IgD-negative memory B cell (primary cell): ENCODE data around the gene PREX1. TPM values are rescaled to one million over a fixed set of nuclear protein-coding genes. Genes with fewer than 3 reads are reported as not detected.

Experiments used
- H3K27ac Mint-ChIP-seq, 3 donors: one replicate each; pipeline ENCODE4 v1.8.0; 2020 to 2022; ENCODE audit warnings: mild to moderate bottlenecking in 3 of 3, mixed read lengths in 3 of 3, moderate library complexity in 1 of 3
- H3K27me3 Mint-ChIP-seq: one replicate; pipeline ENCODE4 v1.8.0; 2021; ENCODE audit warnings: mixed read lengths
- H3K36me3 Mint-ChIP-seq: one replicate; pipeline ENCODE4 v1.8.0; 2020; ENCODE audit warnings: mild to moderate bottlenecking, mixed read lengths
- H3K4me1 Mint-ChIP-seq, 3 donors: one replicate each; pipeline ENCODE4 v1.8.0; 2020 to 2022; ENCODE audit warnings: mixed read lengths in 3 of 3, mild to moderate bottlenecking in 1 of 3
- H3K4me3 Mint-ChIP-seq, 4 donors: one replicate each; pipeline ENCODE4 v1.8.0; 2020 to 2022; ENCODE audit warnings: mild to moderate bottlenecking in 4 of 4, mixed read lengths in 4 of 4, moderate library complexity in 3 of 4
- H3K9me3 Mint-ChIP-seq, 3 donors: one replicate each; pipeline ENCODE4 v1.8.0; 2020 to 2021; ENCODE audit warnings: mixed read lengths in 3 of 3, mild to moderate bottlenecking in 1 of 3
- polyA plus RNA-seq: library from polyadenylated mRNA; unstranded; fragments of 300-500 nt; fragmentation: Illumina TruSeq; gene quantifications from one replicate; pipeline ENCODE4 v1.2.3, GENCODE V29; 2021

Gene PREX1
- polyA plus RNA-seq, 1 donor from 2014 or later, result 41.7 TPM

DNA sequence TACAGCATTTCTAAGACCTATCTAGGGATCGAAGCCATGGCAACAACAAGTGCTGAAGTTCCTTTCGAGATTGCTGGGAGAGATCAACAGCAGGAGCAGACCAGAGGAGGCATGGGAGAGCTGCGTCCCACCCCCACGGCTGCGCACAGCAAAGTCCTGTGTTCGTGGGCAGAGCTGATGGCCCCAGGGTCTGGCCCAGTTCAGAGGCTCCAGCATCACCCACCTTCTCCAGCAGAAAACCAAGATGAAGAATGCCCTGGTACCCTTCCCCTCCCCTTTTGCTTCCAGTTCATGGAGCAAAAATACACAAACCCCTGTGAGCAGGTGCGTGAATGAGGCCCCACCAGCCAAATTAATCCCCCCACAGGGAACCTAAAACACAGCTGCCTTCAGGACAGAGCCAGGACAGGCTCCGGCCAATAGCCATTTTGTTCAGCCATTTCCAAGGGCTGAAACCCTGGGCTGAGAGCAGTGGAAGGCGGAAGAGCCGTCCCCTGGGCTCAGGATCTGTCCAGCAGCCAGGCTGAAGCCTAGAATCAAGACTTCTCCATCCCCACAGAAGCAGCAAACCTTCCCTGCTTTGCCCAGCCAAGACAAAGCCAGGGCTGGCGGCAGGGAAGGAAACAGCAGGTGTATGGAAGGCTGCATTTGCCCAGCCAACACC is 102.8 kb downstream of the PREX1 start:
- peaks cover 43 to 53% (median 52%) of the 10 kb centered on the region in 3 donors for H3K4me1 Mint-ChIP-seq
- no peaks in the 10 kb centered on the region for H3K9me3 Mint-ChIP-seq
- peak overlapping the region in 1 of 4 donors; percentile 77 for H3K4me3 Mint-ChIP-seq
- H3K27me3 Mint-ChIP-seq, result no peaks in the 10 kb centered on the region
- H3K36me3 Mint-ChIP-seq, result peaks cover 7% of the 10 kb centered on the region
- H3K27ac Mint-ChIP-seq, result peak overlapping the region in 2 of 3 donors; percentile 68 to 96

DNA sequence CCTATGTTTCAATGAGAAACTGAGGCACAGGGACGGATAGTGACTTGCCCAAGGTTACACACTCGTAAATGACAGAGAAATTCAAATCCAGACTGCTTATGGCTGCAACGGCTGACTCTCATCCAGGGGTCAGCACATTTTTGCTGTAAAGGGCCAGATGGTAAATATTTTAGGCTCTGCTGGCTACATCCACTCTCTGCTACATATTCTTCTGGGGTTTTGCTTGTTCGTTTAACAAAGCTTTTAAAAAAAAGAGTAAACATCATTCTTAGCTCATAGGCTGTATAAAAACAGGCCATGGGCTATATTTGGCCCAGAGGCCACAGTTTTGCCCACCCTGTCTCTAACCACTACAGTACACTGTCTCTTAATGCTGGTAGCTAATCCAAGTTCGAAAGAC is 103.4 kb downstream of the PREX1 start:
- Mint-ChIP-seq H3K4me3 (peak overlapping the region in 2 of 4 donors; percentile 60 to 90), H3K27ac (peak overlapping the region; percentile 68 to 96 (median 90)), H3K27me3 (no peaks in the 10 kb centered on the region), H3K36me3 (peaks cover 7% of the 10 kb centered on the region), H3K4me1 (peaks cover 49 to 59% (median 53%) of the 10 kb centered on the region in 3 donors), H3K9me3 (no peaks in the 10 kb centered on the region)

DNA sequence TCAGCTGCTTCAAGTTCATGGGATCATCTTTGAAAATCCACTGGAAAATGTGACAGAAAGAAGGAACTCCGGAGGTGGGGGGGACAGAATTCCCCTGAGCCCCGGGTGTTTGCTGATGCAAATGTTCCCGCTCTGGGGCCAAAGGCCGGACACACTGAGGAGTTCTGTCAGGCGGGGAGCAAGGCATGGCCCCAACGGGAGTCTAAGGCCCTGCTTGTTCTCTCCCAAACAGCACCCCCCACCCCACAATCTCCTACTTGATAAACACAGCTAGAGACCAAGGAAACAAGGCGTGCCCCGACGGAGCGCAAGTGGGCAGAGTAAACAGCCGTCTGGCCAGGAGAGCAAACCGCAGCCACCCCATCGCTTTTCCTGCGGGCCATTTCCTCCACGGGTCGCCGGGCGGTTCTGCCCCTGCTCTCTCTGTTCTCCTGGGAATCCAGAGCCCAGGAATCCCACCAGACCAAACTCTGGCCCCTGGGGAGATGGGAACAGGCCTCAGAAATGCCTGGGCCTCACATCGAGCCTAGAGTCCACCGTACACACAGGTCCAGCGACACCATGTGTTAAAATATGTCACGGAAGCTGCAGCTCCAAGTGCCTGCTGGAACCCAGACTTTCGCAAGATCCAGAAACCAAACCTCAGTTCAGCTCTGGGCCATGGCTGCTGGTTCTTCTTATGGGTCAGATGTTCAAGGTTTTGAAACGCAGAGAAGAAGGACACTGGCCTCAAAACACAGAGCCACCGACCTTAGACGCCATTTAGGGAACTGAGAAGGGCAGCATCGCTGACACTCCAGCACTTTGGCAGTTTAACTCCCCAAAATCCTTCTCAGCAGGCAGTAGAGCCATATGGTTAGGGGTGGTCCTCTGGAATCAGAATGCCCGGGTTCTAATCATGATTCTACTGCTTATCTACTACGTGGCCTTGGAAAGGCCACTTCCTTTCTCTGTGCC is 104.2 kb downstream of the PREX1 start:
- Mint-ChIP-seq H3K36me3 (peaks cover 7% of the 10 kb centered on the region), H3K4me3 (peak overlapping the region in 3 of 4 donors; percentile 49 to 90 (median 60)), H3K4me1 (peaks cover 57 to 67% (median 60%) of the 10 kb centered on the region in 3 donors), H3K27ac (peak overlapping the region; percentile 68 to 96 (median 90)), H3K27me3 (no peaks in the 10 kb centered on the region), H3K9me3 (no peaks in the 10 kb centered on the region)

DNA sequence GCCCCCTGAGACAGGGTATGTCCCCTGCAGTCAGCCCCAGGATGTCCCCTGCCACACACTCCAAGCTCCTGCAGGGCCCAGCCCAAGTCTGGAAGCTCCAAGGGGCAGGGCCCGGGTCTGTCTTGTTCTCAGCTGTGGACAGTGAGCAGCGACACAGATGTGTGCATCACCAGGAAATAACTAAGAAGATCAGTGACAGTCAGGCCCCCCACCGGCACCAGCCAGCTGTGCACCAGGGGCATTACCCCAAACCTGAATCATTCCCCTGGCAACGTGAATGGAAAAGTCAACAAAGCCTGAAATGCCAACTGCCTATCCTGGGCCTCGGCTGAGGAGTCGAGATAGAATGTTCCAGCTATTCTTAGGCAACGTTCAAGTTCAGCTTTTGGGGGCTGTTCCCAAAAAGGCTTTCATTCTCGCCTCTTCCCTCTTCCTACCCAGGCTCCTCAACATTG is 105.0 kb downstream of the PREX1 start:
- Mint-ChIP-seq H3K9me3 (no peaks in the 10 kb centered on the region), H3K27ac (peak overlapping the region; percentile 68 to 96 (median 90)), H3K4me3 (peak overlapping the region; percentile 49 to 90 (median 73)), H3K27me3 (no peaks in the 10 kb centered on the region), H3K4me1 (peaks cover 56 to 71% (median 64%) of the 10 kb centered on the region in 3 donors), H3K36me3 (peaks cover 8% of the 10 kb centered on the region)

DNA sequence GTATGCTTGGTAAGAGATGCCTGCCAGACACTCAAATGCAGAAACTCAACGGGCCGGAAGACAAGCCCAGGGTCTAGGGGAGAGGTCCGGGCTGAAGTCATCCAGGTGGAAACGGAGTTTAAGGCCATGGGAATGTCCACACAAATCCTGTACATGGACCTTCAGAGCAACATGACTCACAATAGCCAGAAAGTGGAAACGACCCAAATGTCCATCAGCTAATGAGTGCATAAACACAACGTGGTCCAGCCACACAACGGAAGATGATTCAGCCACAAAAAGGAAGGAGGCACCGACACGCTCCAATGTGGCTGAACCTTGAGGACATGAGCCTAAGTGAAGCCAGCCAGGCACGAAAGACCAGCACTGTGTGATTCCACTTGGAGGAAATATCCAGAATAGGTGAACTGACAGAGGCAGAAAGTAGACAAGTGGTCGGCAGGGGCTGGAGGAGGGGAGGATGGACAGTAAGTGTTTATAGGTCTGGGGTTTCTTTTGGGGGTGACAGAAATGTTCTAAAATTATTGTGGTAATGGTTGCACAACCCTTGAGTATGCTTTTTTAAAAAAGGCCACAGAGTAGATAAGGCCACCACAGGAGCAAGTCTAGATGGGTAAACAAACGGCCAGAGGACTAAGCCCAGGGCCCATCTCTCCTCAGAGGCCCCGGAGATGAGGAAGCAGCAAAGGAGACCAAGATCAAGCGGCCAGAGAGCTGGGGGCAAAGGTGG is 105.6 kb downstream of the PREX1 start:
- Mint-ChIP-seq H3K27me3 (no peaks in the 10 kb centered on the region), H3K4me1 (peaks cover 60 to 76% (median 70%) of the 10 kb centered on the region in 3 donors), H3K4me3 (peak overlapping the region; percentile 49 to 90 (median 73)), H3K27ac (peak overlapping the region; percentile 68 to 96 (median 90)), H3K36me3 (peaks cover 11% of the 10 kb centered on the region), H3K9me3 (no peaks in the 10 kb centered on the region)

DNA sequence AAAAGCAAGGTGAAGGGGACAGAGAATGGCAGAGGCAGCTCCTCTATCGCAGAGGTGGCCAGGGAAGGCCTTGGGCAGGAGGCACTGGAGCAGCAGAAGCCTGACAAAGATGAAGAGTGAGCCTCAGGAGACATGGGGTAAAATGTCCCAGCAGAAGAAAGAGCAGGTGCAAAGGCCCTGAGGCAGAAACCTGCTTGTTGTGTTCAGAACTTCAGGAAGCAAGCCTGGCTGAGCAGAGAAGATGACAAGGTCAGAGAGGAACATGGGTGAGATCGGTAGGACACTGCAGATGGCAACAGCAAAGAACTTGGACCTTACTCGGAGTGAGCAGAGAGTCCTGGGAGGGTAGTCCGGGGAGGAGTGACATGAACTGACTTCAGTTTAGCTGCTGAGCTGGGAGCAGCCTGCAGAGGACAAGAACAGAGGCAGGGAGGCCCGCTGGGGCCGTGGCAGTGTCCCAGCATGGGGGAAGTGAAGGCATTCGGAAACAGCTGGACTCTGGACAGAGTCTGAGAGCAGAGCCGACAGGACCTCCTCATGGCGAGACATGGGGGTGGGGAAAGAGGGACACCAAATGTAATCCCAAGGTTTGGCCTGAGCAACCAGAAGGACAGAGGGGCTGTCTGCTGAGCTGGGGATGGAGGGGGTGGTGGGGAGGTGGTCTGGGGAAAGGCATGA is 106.3 kb downstream of the PREX1 start:
- H3K9me3 Mint-ChIP-seq, result no peaks in the 10 kb centered on the region
- H3K4me3 Mint-ChIP-seq, result peak overlapping the region; percentile 8 to 90 (median 68)
- peaks cover 11% of the 10 kb centered on the region for H3K36me3 Mint-ChIP-seq
- peak overlapping the region; percentile 68 to 96 (median 90) for H3K27ac Mint-ChIP-seq
- H3K27me3 Mint-ChIP-seq, result no peaks in the 10 kb centered on the region
- peaks cover 62 to 80% (median 77%) of the 10 kb centered on the region in 3 donors for H3K4me1 Mint-ChIP-seq

DNA sequence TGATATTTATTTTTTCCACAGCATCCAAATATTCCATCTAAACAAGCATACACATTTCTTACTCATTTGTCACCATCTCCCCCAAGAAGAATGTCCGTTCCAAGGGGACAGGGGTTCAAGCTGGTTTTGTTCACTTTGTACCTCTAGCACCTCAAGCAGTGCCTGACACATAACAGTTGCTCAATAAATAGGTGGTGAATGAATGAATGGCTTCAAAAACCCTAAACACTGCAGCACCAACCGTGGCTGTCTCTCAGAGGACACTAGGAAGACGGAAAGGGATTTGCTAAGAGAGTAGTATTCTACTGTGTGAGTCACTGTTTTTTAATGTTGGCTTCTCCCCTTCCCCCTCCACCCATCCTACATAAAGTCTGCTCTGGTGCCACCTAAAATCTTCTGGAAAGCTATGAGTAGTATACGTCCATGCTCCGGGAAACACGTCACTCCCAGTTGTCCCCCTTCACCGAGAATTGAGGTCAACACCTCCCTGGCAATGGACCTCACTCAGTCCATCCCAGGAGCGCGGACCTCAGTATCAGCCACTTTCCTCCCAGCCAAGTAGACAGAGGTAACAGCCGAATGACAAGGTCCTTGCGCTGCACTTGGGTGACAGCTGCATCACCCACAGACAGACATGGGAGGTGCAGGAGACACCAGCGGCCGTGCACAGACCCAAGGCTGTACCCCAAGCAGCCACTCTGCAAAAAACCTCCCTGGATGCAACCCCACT is 107.4 kb downstream of the PREX1 start:
- no peaks in the 10 kb centered on the region for H3K27me3 Mint-ChIP-seq
- peaks cover 71 to 91% (median 87%) of the 10 kb centered on the region in 3 donors for H3K4me1 Mint-ChIP-seq
- peak overlapping the region in 3 of 4 donors; percentile 39 to 89 (median 49) for H3K4me3 Mint-ChIP-seq

DNA sequence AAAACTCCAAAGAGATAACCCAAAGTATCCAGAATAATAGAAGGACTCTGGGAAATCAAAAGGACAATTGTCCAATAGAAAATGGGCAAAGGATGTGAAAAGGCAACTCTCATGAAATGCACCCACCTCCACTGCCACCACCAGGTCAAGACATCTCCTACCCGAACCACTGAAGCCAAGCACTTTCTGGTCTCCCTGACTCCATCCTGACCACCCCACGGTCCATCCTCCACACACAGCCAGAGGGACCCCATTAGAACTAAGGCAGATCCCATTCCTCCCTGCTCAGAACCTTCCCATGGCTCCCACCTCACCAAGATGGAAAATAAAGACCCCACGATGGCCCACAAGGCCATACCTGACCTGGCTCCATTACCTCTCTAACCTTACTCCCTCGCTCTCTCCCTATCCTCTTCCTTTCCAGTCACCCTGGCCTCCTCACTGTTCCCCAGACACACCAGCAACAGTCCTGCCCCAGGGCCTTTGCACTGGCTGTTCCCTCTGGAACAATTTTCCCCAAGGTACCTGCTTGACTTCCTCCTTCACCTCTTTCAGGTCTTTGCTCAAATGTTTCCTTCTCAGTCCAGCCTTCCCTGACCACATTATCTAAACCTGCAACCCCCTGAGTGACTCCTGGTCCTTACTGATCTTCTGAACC is 108.1 kb downstream of the PREX1 start:
- peaks cover 6% of the 10 kb centered on the region for H3K36me3 Mint-ChIP-seq

More for the DNA sequence above, 107.4 kb downstream of the PREX1 start:
- H3K36me3 Mint-ChIP-seq, result peaks cover 7% of the 10 kb centered on the region
- H3K27ac Mint-ChIP-seq, result peak overlapping the region; percentile 68 to 96 (median 90)
- H3K9me3 Mint-ChIP-seq, result no peaks in the 10 kb centered on the region

DNA sequence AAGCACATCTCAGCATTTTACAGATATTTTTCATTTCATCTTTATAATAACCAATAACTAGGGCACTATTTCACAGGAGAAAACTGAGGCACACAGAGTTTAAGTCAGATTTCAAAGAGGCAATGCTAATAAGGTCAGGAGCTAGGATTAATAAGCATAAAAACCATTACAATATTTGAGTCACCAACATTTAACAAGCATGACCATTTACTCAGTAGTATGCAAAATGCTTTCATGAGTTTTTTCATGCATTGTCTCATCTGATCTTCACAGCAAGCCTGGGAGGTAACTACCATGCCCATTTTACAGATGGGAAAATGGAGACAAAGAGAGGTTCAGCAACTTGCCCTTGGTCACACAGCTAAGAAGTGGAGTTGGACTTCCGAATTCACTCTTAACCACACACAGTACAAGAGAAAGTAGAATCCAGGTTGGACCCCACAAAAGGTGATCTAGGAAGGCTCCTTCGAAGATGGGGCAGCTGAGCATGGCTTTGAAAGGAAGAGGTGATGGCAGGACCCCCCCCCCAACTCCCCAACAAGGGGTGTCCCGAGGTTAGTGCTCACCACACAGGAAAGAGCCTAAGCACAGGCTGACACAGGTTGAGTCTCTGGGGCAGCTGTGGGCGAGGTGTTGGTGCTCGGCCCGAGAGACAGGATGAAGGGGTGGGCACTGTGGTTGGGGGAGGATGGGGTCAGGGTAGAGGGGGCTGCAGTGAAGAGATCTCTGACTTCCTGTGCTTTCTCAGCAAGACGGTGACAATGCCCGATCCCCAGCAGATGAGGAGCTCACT is 108.8 kb downstream of the PREX1 start:
- H3K4me1 Mint-ChIP-seq, result peaks cover 74 to 96% (median 92%) of the 10 kb centered on the region in 3 donors

More for the DNA sequence above, 108.1 kb downstream of the PREX1 start:
- peak overlapping the region; percentile 68 to 90 (median 74) for H3K27ac Mint-ChIP-seq
- H3K27me3 Mint-ChIP-seq, result no peaks in the 10 kb centered on the region
- peaks cover 74 to 96% (median 93%) of the 10 kb centered on the region in 3 donors for H3K4me1 Mint-ChIP-seq
- H3K4me3 Mint-ChIP-seq, result peak overlapping the region; percentile 39 to 89 (median 56)
- no peaks in the 10 kb centered on the region for H3K9me3 Mint-ChIP-seq

DNA sequence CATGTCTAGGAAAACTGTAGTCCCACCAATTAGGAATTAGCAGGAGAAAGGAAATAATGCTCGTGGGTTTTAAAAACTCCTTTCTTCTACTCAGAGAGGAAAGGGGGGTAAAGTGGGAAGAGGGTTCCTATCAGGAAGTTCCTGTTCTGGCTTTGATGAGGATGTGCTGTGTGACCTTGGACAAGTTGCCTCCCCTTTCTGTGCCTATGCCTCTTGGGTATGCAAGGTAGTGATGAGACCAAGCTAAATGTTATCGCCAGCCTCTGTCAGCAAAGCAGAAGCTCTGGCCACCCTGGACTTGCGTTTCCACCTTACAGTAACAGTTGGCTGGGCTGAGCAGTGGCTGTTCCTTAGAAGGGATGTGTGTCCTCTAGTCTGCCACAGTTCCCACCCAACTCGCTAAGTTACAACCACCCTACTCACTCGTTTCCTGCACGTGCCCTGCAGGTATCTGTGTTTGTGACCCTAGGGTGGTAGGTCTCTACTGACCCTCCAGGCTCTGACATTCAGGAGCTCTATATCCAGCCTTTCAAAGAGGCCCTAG is 110.0 kb downstream of the PREX1 start:
- peak overlapping the region; percentile 79 to 97 (median 85) for H3K27ac Mint-ChIP-seq
- no peaks in the 10 kb centered on the region for H3K27me3 Mint-ChIP-seq
- H3K9me3 Mint-ChIP-seq, result peaks cover 0 to 3% (median 0%) of the 10 kb centered on the region in 3 donors
- H3K4me1 Mint-ChIP-seq, result peaks cover 73 to 91% (median 86%) of the 10 kb centered on the region in 3 donors
- peak overlapping the region; percentile 57 to 92 (median 74) for H3K4me3 Mint-ChIP-seq
- H3K36me3 Mint-ChIP-seq, result peaks cover 3% of the 10 kb centered on the region

More for the DNA sequence above, 108.8 kb downstream of the PREX1 start:
- H3K9me3 Mint-ChIP-seq, result peaks cover 0 to 3% (median 0%) of the 10 kb centered on the region in 3 donors
- peaks cover 3% of the 10 kb centered on the region for H3K36me3 Mint-ChIP-seq
- H3K27me3 Mint-ChIP-seq, result no peaks in the 10 kb centered on the region
- peak overlapping the region; percentile 39 to 89 (median 56) for H3K4me3 Mint-ChIP-seq
- peak overlapping the region; percentile 68 to 90 (median 74) for H3K27ac Mint-ChIP-seq

DNA sequence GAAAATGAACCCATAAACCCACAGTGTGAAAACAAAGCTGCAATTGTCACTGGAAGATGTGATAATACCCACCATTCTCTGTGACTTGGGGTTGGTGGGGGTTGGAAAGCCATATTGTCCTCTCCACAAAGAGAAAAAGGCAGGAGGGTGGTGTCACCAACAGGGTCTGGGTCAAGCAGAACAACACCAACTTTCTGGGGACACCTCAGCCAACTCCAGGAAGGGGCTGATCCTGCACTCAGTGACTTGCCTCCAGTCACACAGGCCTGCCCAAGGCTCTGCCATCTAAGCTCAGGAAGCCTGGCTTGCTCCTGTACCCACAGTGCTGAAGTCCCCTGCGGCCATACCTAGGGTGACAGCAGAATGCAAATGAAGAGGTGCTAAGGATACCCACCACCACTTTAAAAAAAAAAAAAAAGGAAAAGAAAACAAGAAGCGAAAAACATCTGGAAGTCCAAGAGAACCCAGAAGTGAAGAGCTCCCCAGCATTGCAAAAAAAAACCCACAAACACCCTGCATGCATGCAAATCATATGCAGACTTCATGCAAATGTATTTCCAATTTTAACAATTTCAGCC is 110.6 kb downstream of the PREX1 start:
- Mint-ChIP-seq H3K36me3 (peaks cover 7% of the 10 kb centered on the region), H3K4me3 (peak overlapping the region; percentile 57 to 92 (median 74)), H3K4me1 (peaks cover 73 to 91% (median 86%) of the 10 kb centered on the region in 3 donors), H3K27ac (peak overlapping the region; percentile 79 to 97 (median 85)), H3K9me3 (peaks cover 0 to 3% (median 0%) of the 10 kb centered on the region in 3 donors), H3K27me3 (no peaks in the 10 kb centered on the region)

DNA sequence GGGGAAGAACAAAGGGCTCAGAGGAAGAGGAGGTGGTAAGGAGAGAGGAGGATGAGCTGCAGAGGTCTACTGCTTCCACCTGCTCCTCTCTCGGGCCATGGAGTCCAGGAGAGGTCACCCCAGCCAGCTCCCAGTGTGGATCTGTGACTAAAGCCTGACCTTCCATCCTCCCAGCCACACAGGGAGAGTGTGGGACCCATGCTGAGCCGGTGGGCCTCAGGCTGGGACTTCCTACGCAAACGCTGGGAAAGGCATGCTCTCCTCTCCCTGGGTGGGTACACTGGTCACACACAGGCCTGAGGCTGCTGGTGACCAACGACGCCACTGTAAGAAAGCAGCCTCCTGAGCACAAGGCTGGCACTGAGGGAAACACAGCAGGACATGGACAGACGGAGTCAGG is 111.3 kb downstream of the PREX1 start:
- Mint-ChIP-seq H3K4me3 (peak overlapping the region; percentile 57 to 92 (median 78)), H3K9me3 (peaks cover 0 to 3% (median 0%) of the 10 kb centered on the region in 3 donors), H3K27ac (peak overlapping the region; percentile 68 to 97 (median 91)), H3K4me1 (peaks cover 75 to 91% (median 83%) of the 10 kb centered on the region in 3 donors), H3K27me3 (no peaks in the 10 kb centered on the region), H3K36me3 (peaks cover 7% of the 10 kb centered on the region)
